22Rv1 (cell line): Measurements from ENCODE around the gene SCTR.

Experiments used
- CTCF ChIP-seq: fragments of 450-650 bp; IDR thresholded peaks from 2 replicates; pipeline ENCODE4 v1.5.1; 2017; ENCODE audit warnings: mild to moderate bottlenecking
- ZFX ChIP-seq: fragments of 450-650 bp; IDR thresholded peaks from 2 replicates; pipeline ENCODE4 v1.6.1; 2017; ENCODE audit warnings: antibody characterized with exemption, borderline replicate concordance

- TF ChIP-seq CTCF: no peak
- TF ChIP-seq ZFX: no peak
Observed at GRCh38 chr2:119549241-119549640, 25.0 kb upstream of the SCTR start.
